Measurements from ENCODE around the gene PROZ. TPM values are rescaled to one million over a fixed set of nuclear protein-coding genes. Genes with fewer than 3 reads are reported as not detected.

The PROZ gene
- total and polyA plus RNA-seq, 2 donors (not counting 1 experiment from before 2014, with no cell fraction given): not detected

- no peak overlapping the region for H3K27ac Mint-ChIP-seq
- no peak for DNase-seq
- 18% methylated on average over 6 of the region's 9 CpGs for WGBS (ENCODE audit: insufficient coverage)
Observed at GRCh38 chr13:113112893-113113845, 45.3 kb upstream of the PROZ start.

GRCh38 chr13:113113846-113114271 lies 44.6 kb upstream of the PROZ start:
- Mint-ChIP-seq H3K4me3 (no peak overlapping the region), H3K9me3 (ENCODE audit: insufficient read depth) (no peaks in the 10 kb centered on the region), H3K27me3 (peaks cover 3% of the 10 kb centered on the region), H3K4me1 (no peaks in the 10 kb centered on the region), H3K27ac (no peak overlapping the region)
- Histone ChIP-seq H2AFZ (ENCODE audit: insufficient read depth, low read depth, low read length, poor library complexity, severe bottlenecking) (no peak overlapping the region), H3K9me3 (ENCODE audit: control extremely low read depth in 1 of 3, control insufficient read depth in 2 of 3, insufficient read depth in 1 of 3, low read length in 2 of 3) (peaks cover 0 to 13% (median 0%) of the 10 kb centered on the region in 3 donors), H3K79me2 (ENCODE audit: control insufficient read depth, insufficient read depth, low read length) (no peaks in the 10 kb centered on the region), H3K36me3 (replicated peaks in 1 of 2; ENCODE audit: control extremely low read depth in 1 of 2, control insufficient read depth in 1 of 2, extremely low read depth in 1 of 2, insufficient read depth in 2 of 2, low read length in 1 of 2) (no peaks in the 10 kb centered on the region), H3K4me1 (ENCODE audit: control insufficient read depth in 2 of 2, insufficient read depth in 2 of 2, low read length in 2 of 2) (peaks cover 0 to 3% of the 10 kb centered on the region in 2 donors), H4K20me1 (ENCODE audit: control insufficient read depth, insufficient read depth, low read length, poor library complexity, severe bottlenecking) (no peaks in the 10 kb centered on the region), H3K9ac (ENCODE audit: low read length) (no peak overlapping the region), H3K4me3 (ENCODE audit: control extremely low read depth in 1 of 5, extremely low read depth in 1 of 5, insufficient read depth in 1 of 5, low read depth in 2 of 5, low read length in 4 of 5) (no peak overlapping the region), H3K27ac (ENCODE audit: low read length in 2 of 2) (no peak overlapping the region), H3K4me2 (replicated peaks; ENCODE audit: low read depth, low read length, poor library complexity, severe bottlenecking) (no peak overlapping the region), H3K27me3 (replicated peaks in 1 of 4; ENCODE audit: control extremely low read depth in 1 of 4, control insufficient read depth in 3 of 4, insufficient read depth in 4 of 4, low read length in 3 of 4) (peaks cover 0 to 16% (median 2%) of the 10 kb centered on the region in 4 experiments)
- no peak for DNase-seq
- WGBS (ENCODE audit: insufficient coverage): 96% methylated on average over 7 of the region's 8 CpGs
- POLR2A ChIA-PET: no interaction called here
- ATAC-seq (ENCODE audit: low read depth): no peak
- TF ChIP-seq EZH2 (IDR thresholded peaks at IDR 0.05; ENCODE audit: borderline replicate concordance, insufficient read depth, low read depth, low read length, poor library complexity, severe bottlenecking) (no peak), CTCF (IDR thresholded peaks at IDR 0.05) (no peak)
- intact Hi-C loops (cut with micrococcal nuclease): no loop called here
- CTCF ChIA-PET: no interaction called here

More at GRCh38 chr13:113112893-113113845, 45.3 kb upstream of the PROZ start:
- Histone ChIP-seq H3K4me3 (ENCODE audit: control extremely low read depth in 1 of 5, extremely low read depth in 1 of 5, insufficient read depth in 1 of 5, low read depth in 2 of 5, low read length in 4 of 5) (no peak overlapping the region), H3K27me3 (replicated peaks in 1 of 4; ENCODE audit: control extremely low read depth in 1 of 4, control insufficient read depth in 3 of 4, insufficient read depth in 4 of 4, low read length in 3 of 4) (peaks cover 0 to 16% (median 2%) of the 10 kb centered on the region in 4 experiments), H3K9me3 (ENCODE audit: control extremely low read depth in 1 of 3, control insufficient read depth in 2 of 3, insufficient read depth in 1 of 3, low read length in 2 of 3) (peaks cover 0 to 13% (median 0%) of the 10 kb centered on the region in 3 donors), H3K4me1 (ENCODE audit: control insufficient read depth in 2 of 2, insufficient read depth in 2 of 2, low read length in 2 of 2) (peaks cover 0 to 3% of the 10 kb centered on the region in 2 donors), H2AFZ (ENCODE audit: insufficient read depth, low read depth, low read length, poor library complexity, severe bottlenecking) (no peak overlapping the region), H3K27ac (ENCODE audit: low read length in 2 of 2) (no peak overlapping the region), H3K4me2 (replicated peaks; ENCODE audit: low read depth, low read length, poor library complexity, severe bottlenecking) (no peak overlapping the region), H3K9ac (ENCODE audit: low read length) (no peak overlapping the region), H3K79me2 (ENCODE audit: control insufficient read depth, insufficient read depth, low read length) (no peaks in the 10 kb centered on the region), H4K20me1 (ENCODE audit: control insufficient read depth, insufficient read depth, low read length, poor library complexity, severe bottlenecking) (no peaks in the 10 kb centered on the region), H3K36me3 (replicated peaks in 1 of 2; ENCODE audit: control extremely low read depth in 1 of 2, control insufficient read depth in 1 of 2, extremely low read depth in 1 of 2, insufficient read depth in 2 of 2, low read length in 1 of 2) (no peaks in the 10 kb centered on the region)
- POLR2A ChIA-PET: no interaction called here
- Mint-ChIP-seq H3K4me3 (no peak overlapping the region), H3K27me3 (peaks cover 3% of the 10 kb centered on the region), H3K4me1 (no peaks in the 10 kb centered on the region), H3K9me3 (ENCODE audit: insufficient read depth) (no peaks in the 10 kb centered on the region)
- intact Hi-C loops (cut with micrococcal nuclease): no loop called here
- no peak for TF ChIP-seq EZH2 (IDR thresholded peaks at IDR 0.05; ENCODE audit: borderline replicate concordance, insufficient read depth, low read depth, low read length, poor library complexity, severe bottlenecking)
- no peak for ATAC-seq (ENCODE audit: low read depth)
- CTCF ChIA-PET: no interaction called here
